ENCODE data around the gene TTC12.

DNA sequence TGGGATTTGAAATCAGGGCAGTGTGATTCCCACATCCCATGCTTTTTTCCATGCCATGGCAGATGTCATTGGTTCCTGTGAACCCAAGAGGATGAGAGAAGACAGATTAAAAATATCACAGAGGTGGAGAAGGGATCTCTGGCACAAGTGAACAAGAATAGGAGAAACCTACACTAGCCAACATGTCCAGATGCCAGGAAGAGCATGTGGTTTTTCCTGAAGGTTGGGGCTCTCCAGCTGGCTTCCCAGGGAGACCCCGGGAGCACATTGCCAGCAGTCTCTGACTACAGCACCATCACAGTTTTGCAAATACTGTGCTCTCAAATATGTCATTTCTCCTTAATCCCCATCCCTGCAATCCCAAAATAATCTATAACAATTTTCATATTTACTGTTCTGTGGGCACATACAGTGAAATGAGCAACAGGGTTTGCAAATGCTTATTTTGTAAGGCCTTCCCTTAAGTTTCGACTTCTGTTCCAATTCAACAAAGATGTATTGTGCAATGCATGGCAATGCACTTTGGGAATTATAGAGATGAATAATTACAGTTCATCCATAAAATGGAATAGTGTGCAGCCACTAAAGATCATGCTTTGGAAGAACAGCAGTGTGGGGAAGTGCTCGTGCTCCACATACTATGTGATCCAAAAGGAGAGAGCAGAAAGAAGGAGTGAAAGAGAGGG is 78.0 kb downstream of the TTC12 start:
- TF ChIP-seq, protein P1, sequence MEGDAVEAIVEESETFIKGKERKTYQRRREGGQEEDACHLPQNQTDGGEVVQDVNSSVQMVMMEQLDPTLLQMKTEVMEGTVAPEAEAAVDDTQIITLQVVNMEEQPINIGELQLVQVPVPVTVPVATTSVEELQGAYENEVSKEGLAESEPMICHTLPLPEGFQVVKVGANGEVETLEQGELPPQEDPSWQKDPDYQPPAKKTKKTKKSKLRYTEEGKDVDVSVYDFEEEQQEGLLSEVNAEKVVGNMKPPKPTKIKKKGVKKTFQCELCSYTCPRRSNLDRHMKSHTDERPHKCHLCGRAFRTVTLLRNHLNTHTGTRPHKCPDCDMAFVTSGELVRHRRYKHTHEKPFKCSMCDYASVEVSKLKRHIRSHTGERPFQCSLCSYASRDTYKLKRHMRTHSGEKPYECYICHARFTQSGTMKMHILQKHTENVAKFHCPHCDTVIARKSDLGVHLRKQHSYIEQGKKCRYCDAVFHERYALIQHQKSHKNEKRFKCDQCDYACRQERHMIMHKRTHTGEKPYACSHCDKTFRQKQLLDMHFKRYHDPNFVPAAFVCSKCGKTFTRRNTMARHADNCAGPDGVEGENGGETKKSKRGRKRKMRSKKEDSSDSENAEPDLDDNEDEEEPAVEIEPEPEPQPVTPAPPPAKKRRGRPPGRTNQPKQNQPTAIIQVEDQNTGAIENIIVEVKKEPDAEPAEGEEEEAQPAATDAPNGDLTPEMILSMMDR (IDR thresholded peaks at IDR 0.05) = no peak
- TF ChIP-seq POLR2A (IDR thresholded peaks at IDR 0.05) = no peak
